Measurements from ENCODE around the gene GNB1L. TPM values are rescaled to one million over a fixed set of nuclear protein-coding genes. Genes with fewer than 3 reads are reported as not detected.

Gene GNB1L
- total and polyA plus RNA-seq, 9 of the 15 experiments (the other 6 are each of a cell fraction or from before 2014, with no cell fraction given) = 0.56 to 50.5 (median 10.2) TPM

DNA sequence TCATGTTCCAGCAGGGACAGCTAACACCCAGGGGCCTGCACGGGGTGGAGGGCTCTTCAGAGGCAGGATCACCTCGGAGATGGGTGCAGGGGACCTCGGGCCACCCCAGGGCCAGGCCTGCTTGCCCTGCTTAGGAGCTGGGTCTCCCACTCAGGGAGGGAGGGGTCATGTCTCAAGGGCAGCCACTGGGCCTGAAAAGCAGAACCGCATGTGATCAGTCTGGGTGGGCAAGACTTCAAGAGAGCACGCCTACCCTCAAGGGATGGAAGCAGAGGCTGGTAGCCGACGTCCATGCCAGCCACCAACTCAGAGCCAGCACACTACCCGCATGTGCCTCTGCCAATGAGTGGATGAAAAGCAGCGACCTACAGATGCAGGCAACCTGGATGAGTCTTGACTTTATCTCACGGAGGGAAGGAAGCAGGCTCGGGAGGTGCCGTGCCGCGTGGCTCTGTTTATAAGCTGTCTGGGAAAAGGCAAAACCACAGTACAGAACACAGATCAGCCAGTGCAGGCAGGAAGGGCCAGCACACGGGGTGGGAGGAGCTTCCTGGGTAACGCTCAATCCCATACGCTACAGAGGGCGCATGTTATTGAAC lies 78.1 kb downstream of the GNB1L start (continued):
- TF ChIP-seq CLOCK (CRISPR knock-in tag; IDR thresholded peaks at IDR 0.05; ENCODE audit: borderline replicate concordance) (0 out of 2 replicates have a peak, but pooled peaks have one; percentile 68), ZNF668 (CRISPR knock-in tag; IDR thresholded peaks at IDR 0.05) (peak; percentile 32), SIN3A (IDR thresholded peaks at IDR 0.05; ENCODE audit: borderline replicate concordance in 2 of 2, control insufficient read depth in 1 of 2, low read depth in 2 of 2, low read length in 2 of 2) (peak; percentile 29 to 55; a peak in 2 of 4 replicates), SPI1 (IDR thresholded peaks at IDR 0.05; ENCODE audit: borderline replicate concordance, low read depth, low read length) (peak; percentile 51; the same call in 1 of the 2 replicates), CREM (IDR thresholded peaks at IDR 0.05; ENCODE audit: low read depth) (peak; percentile 47; the same call in 1 of the 2 replicates), ZNF324 (CRISPR knock-in tag; IDR thresholded peaks at IDR 0.05) (0 out of 2 replicates have a peak, but pooled peaks have one; percentile 49), BRD9 (IDR thresholded peaks at IDR 0.05; ENCODE audit: low read depth, partially characterized antibody) (no peak), RAD21 (CRISPR knock-in tag; conservative IDR thresholded peaks at IDR 0.05 in 1 of 2, IDR thresholded peaks at IDR 0.05 in 1 of 2) (no peak; a peak in 1 of 4 replicates), EWSR1 (IDR thresholded peaks at IDR 0.05; ENCODE audit: borderline replicate concordance, low read depth, partially characterized antibody) (no peak), NR4A1 (CRISPR knock-in tag; IDR thresholded peaks at IDR 0.05) (0 out of 2 replicates have a peak, but pooled peaks have one; percentile 40), NR4A1 (tag; IDR thresholded peaks at IDR 0.05) (peak; percentile 82), MEF2D (tag; conservative IDR thresholded peaks at IDR 0.05; ENCODE audit: low read depth) (0 out of 2 replicates have a peak, but pooled peaks have one; percentile 25), ZNF384 (IDR thresholded peaks at IDR 0.05; ENCODE audit: low read depth, low read length) (0 out of 2 replicates have a peak, but pooled peaks have one; percentile 17), RBM17 (IDR thresholded peaks at IDR 0.05; ENCODE audit: borderline replicate concordance, low read depth, low read length) (no peak), CBX3 (IDR thresholded peaks at IDR 0.05; ENCODE audit: borderline replicate concordance in 1 of 2, low read length in 2 of 2) (peak in 1 of 2 experiments; percentile 86; a peak in 1 of 3 replicates), WHSC1 (IDR thresholded peaks at IDR 0.05; ENCODE audit: low read length) (peak; percentile 59), RBBP5 (IDR thresholded peaks at IDR 0.05; ENCODE audit: borderline replicate concordance, insufficient read depth, low read length, poor library complexity, severe bottlenecking) (peak; percentile 85), PHB (CRISPR knock-in tag; IDR thresholded peaks at IDR 0.05) (peak; percentile 93), MAFF (IDR thresholded peaks at IDR 0.05; ENCODE audit: low read length) (peak; percentile 9; the same call in 1 of the 2 replicates), ZBTB17 (CRISPR knock-in tag; IDR thresholded peaks at IDR 0.05) (peak; percentile 65; the same call in 1 of the 2 replicates)
- TF ChIP-seq, protein P1, sequence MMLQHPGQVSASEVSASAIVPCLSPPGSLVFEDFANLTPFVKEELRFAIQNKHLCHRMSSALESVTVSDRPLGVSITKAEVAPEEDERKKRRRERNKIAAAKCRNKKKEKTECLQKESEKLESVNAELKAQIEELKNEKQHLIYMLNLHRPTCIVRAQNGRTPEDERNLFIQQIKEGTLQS (IDR thresholded peaks at IDR 0.05) = no peak
- TF ChIP-seq, protein P1 (CRISPR knock-in tag; conservative IDR thresholded peaks at IDR 0.05) = peak; percentile 58; the same call in 1 of the 2 replicates
- TF ChIP-seq, protein P2, sequence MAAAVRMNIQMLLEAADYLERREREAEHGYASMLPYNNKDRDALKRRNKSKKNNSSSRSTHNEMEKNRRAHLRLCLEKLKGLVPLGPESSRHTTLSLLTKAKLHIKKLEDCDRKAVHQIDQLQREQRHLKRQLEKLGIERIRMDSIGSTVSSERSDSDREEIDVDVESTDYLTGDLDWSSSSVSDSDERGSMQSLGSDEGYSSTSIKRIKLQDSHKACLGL (CRISPR knock-in tag; IDR thresholded peaks at IDR 0.05; ENCODE audit: borderline replicate concordance, poor library complexity, severe bottlenecking) = no peak
